ENCODE data around the gene LMX1B.

The LMX1B gene

GRCh38 chr9:126658201-126658825 lies 44.6 kb downstream of the LMX1B start:
- DNase-seq (ENCODE audit: low read depth, low spot score), result no peak

- DNase-seq (ENCODE audit: low read depth, low spot score), result no peak
Observed at GRCh38 chr9:126658956-126659555, 45.3 kb downstream of the LMX1B start.

- no peak for DNase-seq (ENCODE audit: low read depth, low spot score)
Observed at GRCh38 chr9:126661122-126661520, 47.4 kb downstream of the LMX1B start.

GRCh38 chr9:126661521-126662251 lies 48.0 kb downstream of the LMX1B start:
- no peak for DNase-seq (ENCODE audit: low read depth, low spot score)

- no peak for DNase-seq (ENCODE audit: low read depth, low spot score)
Observed at GRCh38 chr9:126663661-126664072, 49.9 kb downstream of the LMX1B start.

- no peak for DNase-seq (ENCODE audit: low read depth, low spot score)
Observed at GRCh38 chr9:126664900-126665643, 51.3 kb downstream of the LMX1B start.

- DNase-seq (ENCODE audit: low read depth, low spot score), result no peak
Observed at GRCh38 chr9:126665644-126666035, 51.9 kb downstream of the LMX1B start.

- no peak for DNase-seq (ENCODE audit: low read depth, low spot score)
Observed at GRCh38 chr9:126666155-126666803, 52.6 kb downstream of the LMX1B start.

GRCh38 chr9:126667190-126668055 lies 53.7 kb downstream of the LMX1B start:
- DNase-seq (ENCODE audit: low read depth, low spot score), result no peak

- DNase-seq (ENCODE audit: low read depth, low spot score), result no peak
Observed at GRCh38 chr9:126668058-126668457, 54.3 kb downstream of the LMX1B start.

- DNase-seq (ENCODE audit: low read depth, low spot score), result no peak
Observed at GRCh38 chr9:126669108-126669507, 55.4 kb downstream of the LMX1B start.

GRCh38 chr9:126670270-126670669 lies 56.5 kb downstream of the LMX1B start:
- no peak for DNase-seq (ENCODE audit: low read depth, low spot score)

- no peak for DNase-seq (ENCODE audit: low read depth, low spot score)
Observed at GRCh38 chr9:126671381-126671831, 57.7 kb downstream of the LMX1B start.

GRCh38 chr9:126671983-126672382 lies 58.3 kb downstream of the LMX1B start:
- no peak for DNase-seq (ENCODE audit: low read depth, low spot score)

- no peak for DNase-seq (ENCODE audit: low read depth, low spot score)
Observed at GRCh38 chr9:126672634-126673284, 59.0 kb downstream of the LMX1B start.

GRCh38 chr9:126673689-126674364 lies 60.1 kb downstream of the LMX1B start:
- peak; percentile 39 for DNase-seq (ENCODE audit: low read depth, low spot score)

- no peak for DNase-seq (ENCODE audit: low read depth, low spot score)
Observed at GRCh38 chr9:126674365-126675146, 60.8 kb downstream of the LMX1B start.

- no peak for DNase-seq (ENCODE audit: low read depth, low spot score)
Observed at GRCh38 chr9:126675147-126675467, 61.4 kb downstream of the LMX1B start.

- DNase-seq (ENCODE audit: low read depth, low spot score), result no peak
Observed at GRCh38 chr9:126676102-126676684, 62.5 kb downstream of the LMX1B start.
